ENCODE results near the gene TNFSF18. TPM values are rescaled to one million over a fixed set of nuclear protein-coding genes. Genes with fewer than 3 reads are reported as not detected.

TNFSF18 gene
- total and polyA plus RNA-seq, 2 donors from 2014 or later = not detected

- intact Hi-C loops (cut with DNase I) = no loop called here
- no peak for FAIRE-seq
- TF ChIP-seq, protein P1, sequence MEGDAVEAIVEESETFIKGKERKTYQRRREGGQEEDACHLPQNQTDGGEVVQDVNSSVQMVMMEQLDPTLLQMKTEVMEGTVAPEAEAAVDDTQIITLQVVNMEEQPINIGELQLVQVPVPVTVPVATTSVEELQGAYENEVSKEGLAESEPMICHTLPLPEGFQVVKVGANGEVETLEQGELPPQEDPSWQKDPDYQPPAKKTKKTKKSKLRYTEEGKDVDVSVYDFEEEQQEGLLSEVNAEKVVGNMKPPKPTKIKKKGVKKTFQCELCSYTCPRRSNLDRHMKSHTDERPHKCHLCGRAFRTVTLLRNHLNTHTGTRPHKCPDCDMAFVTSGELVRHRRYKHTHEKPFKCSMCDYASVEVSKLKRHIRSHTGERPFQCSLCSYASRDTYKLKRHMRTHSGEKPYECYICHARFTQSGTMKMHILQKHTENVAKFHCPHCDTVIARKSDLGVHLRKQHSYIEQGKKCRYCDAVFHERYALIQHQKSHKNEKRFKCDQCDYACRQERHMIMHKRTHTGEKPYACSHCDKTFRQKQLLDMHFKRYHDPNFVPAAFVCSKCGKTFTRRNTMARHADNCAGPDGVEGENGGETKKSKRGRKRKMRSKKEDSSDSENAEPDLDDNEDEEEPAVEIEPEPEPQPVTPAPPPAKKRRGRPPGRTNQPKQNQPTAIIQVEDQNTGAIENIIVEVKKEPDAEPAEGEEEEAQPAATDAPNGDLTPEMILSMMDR (IDR thresholded peaks at IDR 0.05; ENCODE audit: borderline replicate concordance, extremely low read depth, insufficient read depth) = no peak
Measured at GRCh38 chr1:173042806-173043205, 7.9 kb downstream of the TNFSF18 start.

DNA sequence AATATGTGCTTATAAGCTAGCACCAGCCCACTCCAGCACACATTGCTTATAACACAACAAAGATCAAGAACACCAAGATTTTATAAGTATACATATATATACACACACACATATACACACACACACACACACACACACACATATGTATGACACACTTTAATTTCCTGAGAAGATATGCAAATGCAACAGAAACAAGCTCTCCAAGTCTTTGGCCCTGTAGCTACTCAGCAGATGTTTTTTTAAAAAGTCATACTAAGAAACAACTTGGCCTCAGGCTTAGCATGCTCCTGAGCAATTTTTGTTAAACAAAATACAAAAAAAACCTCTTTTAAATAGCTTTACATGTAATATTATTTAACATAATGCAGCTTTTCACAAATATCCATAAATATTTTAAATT is 11.1 kb downstream of the TNFSF18 start:
- Histone ChIP-seq H3K9me3 (ENCODE audit: control insufficient read depth in 2 of 3, insufficient read depth in 1 of 3, low read length in 3 of 3) (no peaks in the 10 kb centered on the region), H3K36me3 (ENCODE audit: control insufficient read depth in 2 of 3, insufficient read depth in 3 of 3, low read length in 3 of 3) (no peaks in the 10 kb centered on the region), H3K9ac (ENCODE audit: low read length in 3 of 3) (no peak overlapping the region), H3K27ac (ENCODE audit: low read depth in 2 of 2, low read length in 2 of 2) (no peak overlapping the region), H3K4me3 (ENCODE audit: low read length in 3 of 3) (no peak overlapping the region), H3K27me3 (ENCODE audit: control insufficient read depth, insufficient read depth, low read length) (no peaks in the 10 kb centered on the region), H3K4me1 (ENCODE audit: control insufficient read depth in 2 of 3, insufficient read depth in 2 of 3, low read depth in 1 of 3, low read length in 3 of 3) (no peaks in the 10 kb centered on the region)
- intact Hi-C loops (cut with DNase I) = no loop called here
- TF ChIP-seq, protein P1 (IDR thresholded peaks at IDR 0.05; ENCODE audit: borderline replicate concordance, extremely low read depth, insufficient read depth) = no peak
- FAIRE-seq (no peak), DNase-seq (no peak)

More at GRCh38 chr1:173042806-173043205, 7.9 kb downstream of the TNFSF18 start:
- no peak for DNase-seq
- no peaks in the 10 kb centered on the region for H3K27me3 ChIP-seq (ENCODE audit: control insufficient read depth, insufficient read depth, low read length)
- no peaks in the 10 kb centered on the region for H3K36me3 ChIP-seq (ENCODE audit: control insufficient read depth in 2 of 3, insufficient read depth in 3 of 3, low read length in 3 of 3)
- H3K9ac ChIP-seq (ENCODE audit: low read length in 3 of 3) = no peak overlapping the region
- no peak overlapping the region for H3K4me3 ChIP-seq (ENCODE audit: low read length in 3 of 3)
- H3K27ac ChIP-seq (ENCODE audit: low read depth in 2 of 2, low read length in 2 of 2) = no peak overlapping the region
- H3K4me1 ChIP-seq (ENCODE audit: control insufficient read depth in 2 of 3, insufficient read depth in 2 of 3, low read depth in 1 of 3, low read length in 3 of 3) = no peaks in the 10 kb centered on the region
- H3K9me3 ChIP-seq (ENCODE audit: control insufficient read depth in 2 of 3, insufficient read depth in 1 of 3, low read length in 3 of 3) = no peaks in the 10 kb centered on the region

DNA sequence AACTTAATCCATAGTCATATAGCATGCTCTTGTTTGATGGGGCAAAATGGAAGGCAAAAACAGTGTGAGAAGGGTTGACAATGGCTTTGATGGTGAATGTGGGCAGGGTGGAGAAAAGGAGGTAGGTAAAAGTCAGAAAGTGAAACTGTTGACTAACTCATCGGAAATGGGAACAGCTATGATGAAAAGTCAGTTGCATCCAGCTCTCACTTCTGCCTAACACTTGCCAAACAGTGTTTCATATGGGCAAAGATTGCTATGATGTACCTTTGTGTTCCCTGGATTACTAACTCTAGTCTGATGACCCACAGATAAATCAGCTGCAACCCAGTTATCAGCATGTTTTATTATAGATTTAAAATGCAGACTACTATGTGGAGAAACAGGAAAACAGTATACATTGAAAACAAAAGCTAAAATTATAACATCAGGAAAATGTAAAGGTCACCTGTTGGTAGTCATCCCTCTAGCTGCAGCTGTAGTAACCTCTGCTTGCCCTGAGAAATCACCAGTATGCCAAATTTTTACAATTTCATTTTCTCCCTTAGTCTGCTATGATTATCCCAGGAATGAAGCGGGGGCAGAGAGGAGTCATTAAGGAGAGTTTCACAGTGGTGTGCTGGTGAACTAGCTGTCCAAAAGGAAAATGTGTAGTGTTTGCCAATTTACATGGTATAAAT is 11.7 kb downstream of the TNFSF18 start:
- Histone ChIP-seq H3K36me3 (ENCODE audit: control insufficient read depth in 2 of 3, insufficient read depth in 3 of 3, low read length in 3 of 3) (no peaks in the 10 kb centered on the region), H3K9ac (ENCODE audit: low read length in 3 of 3) (no peak overlapping the region), H3K27ac (ENCODE audit: low read depth in 2 of 2, low read length in 2 of 2) (no peak overlapping the region), H3K4me3 (ENCODE audit: low read length in 3 of 3) (no peak overlapping the region), H3K9me3 (ENCODE audit: control insufficient read depth in 2 of 3, insufficient read depth in 1 of 3, low read length in 3 of 3) (no peaks in the 10 kb centered on the region), H3K4me1 (ENCODE audit: control insufficient read depth in 2 of 3, insufficient read depth in 2 of 3, low read depth in 1 of 3, low read length in 3 of 3) (no peaks in the 10 kb centered on the region), H3K27me3 (ENCODE audit: control insufficient read depth, insufficient read depth, low read length) (no peaks in the 10 kb centered on the region)
- TF ChIP-seq, protein P1 (IDR thresholded peaks at IDR 0.05; ENCODE audit: borderline replicate concordance, extremely low read depth, insufficient read depth) = no peak
- DNase-seq (no peak), FAIRE-seq (no peak)
- intact Hi-C loops (cut with DNase I) = no loop called here
